22Rv1 (cell line): Measurements from ENCODE around the gene PLCE1.

Experiments
- CTCF ChIP-seq: fragments of 450-650 bp; IDR thresholded peaks from 2 replicates; pipeline ENCODE4 v1.5.1; 2017; ENCODE audit warnings: mild to moderate bottlenecking
- ZFX ChIP-seq: fragments of 450-650 bp; IDR thresholded peaks from 2 replicates; pipeline ENCODE4 v1.6.1; 2017; ENCODE audit warnings: antibody characterized with exemption, borderline replicate concordance

- no peak for TF ChIP-seq CTCF
- no peak for TF ChIP-seq ZFX
These were observed 24.4 kb downstream of the PLCE1 start for GRCh38 chr10:94018107-94018506.
